ENCODE data around the gene ATAD3B. TPM values are rescaled to one million over a fixed set of nuclear protein-coding genes. Genes with fewer than 3 reads are reported as not detected.

ATAD3B gene
- total and polyA plus RNA-seq, 2 of the 4 experiments (the other 2 are of a cell fraction): 13.8 to 29.0 TPM

DNA sequence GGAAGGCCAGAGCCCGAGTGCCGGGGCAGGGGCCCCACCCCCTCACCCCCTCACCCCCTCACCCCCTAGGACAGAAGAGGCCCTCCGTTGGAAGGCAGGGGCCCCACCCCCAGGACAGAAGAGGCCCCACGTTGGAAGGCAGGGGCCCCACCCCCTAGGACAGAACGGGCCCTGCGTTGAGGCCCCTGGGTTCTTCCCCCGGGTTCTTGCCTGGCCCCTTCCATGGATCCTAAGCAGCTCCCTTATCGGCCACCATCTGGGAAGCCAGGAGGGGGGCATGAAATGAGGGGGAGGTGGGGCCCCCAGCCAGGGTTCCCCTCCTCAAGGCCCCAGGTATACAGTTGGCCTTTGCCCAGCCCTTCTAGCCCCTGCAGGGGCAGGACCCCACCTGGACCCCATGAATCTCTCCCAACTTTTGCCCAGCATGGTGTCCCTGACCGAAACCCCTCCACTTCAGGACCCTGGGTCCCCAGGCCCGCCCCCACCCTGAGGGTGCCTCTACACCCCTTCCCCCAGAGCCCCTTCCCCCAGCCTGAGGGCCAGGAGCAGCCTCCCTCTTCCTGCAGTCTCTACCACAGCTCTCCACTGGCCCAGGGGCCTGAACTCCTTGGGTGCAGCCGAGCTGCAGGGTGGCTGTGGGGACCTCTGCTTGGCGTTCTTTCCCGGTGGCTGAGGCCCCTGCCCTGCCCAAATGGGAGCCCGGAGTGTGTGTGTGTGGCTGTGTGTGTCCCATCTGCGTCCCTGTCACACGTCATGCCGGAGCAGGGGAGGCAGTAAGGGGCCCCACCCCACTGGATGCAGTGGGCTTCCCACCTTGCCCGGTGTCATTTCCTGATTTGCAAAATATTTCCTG, 40.3 kb upstream of the ATAD3B start:
- Histone ChIP-seq H3K4ac (ENCODE audit: low read depth, low read length) (no peak overlapping the region), H3K36me3 (ENCODE audit: control insufficient read depth, insufficient read depth, low read length) (no peaks in the 10 kb centered on the region), H3K4me1 (ENCODE audit: control insufficient read depth, insufficient read depth, low read length) (peaks cover 25% of the 10 kb centered on the region), H3K23ac (ENCODE audit: low read depth, low read length) (no peak overlapping the region), H3K18ac (ENCODE audit: low read depth, low read length) (no peak overlapping the region), H3K79me1 (ENCODE audit: low read depth in 1 of 2, low read length in 2 of 2) (0 out of 4 replicates have a peak, but pooled peaks cover 0 to under 1% of the 10 kb centered on the region in 2 experiments), H3K27me3 (ENCODE audit: control insufficient read depth, insufficient read depth, low read length) (no peaks in the 10 kb centered on the region), H3K14ac (replicated peaks; ENCODE audit: low read depth, low read length) (no peak overlapping the region), H3K9me1 (ENCODE audit: insufficient read depth, low read length) (0 out of 2 replicates have a peak, but pooled peaks cover 5% of the 10 kb centered on the region), H3K27ac (ENCODE audit: insufficient read depth, low read length) (no peak overlapping the region), H2AK9ac (replicated peaks; ENCODE audit: low read depth, low read length, poor library complexity) (no peak overlapping the region), H4K20me1 (ENCODE audit: insufficient read depth, low read length) (no peaks in the 10 kb centered on the region), H2BK15ac (ENCODE audit: low read depth, low read length) (no peak overlapping the region), H2BK20ac (ENCODE audit: low read depth, low read length) (no peak overlapping the region), H4K8ac (ENCODE audit: low read depth in 2 of 2, low read length in 2 of 2) (peak overlapping the region; percentile 60 to 86; a peak in 2 of 4 replicates), H3K4me3 (ENCODE audit: insufficient read depth, low read depth, low read length) (no peak overlapping the region), H4K5ac (ENCODE audit: low read depth, low read length) (peak overlapping the region; percentile 39; the same call in 1 of the 2 replicates), H2AK5ac (ENCODE audit: low read depth, low read length) (no peak overlapping the region; the same call in 1 of the 2 replicates), H2AFZ (replicated peaks; ENCODE audit: low read length, poor library complexity) (peak overlapping the region; percentile 82), H2BK120ac (ENCODE audit: low read depth, low read length) (no peak overlapping the region), H3K9ac (ENCODE audit: low read depth, low read length) (no peak overlapping the region), H2BK5ac (ENCODE audit: low read depth, low read length, poor library complexity, severe bottlenecking) (peak overlapping the region; percentile 23), H4K91ac (ENCODE audit: insufficient read depth, low read depth, low read length) (no peak overlapping the region), H3K9me3 (ENCODE audit: control insufficient read depth, insufficient read depth, low read length) (no peaks in the 10 kb centered on the region), H3K4me2 (ENCODE audit: low read depth, low read length) (no peak overlapping the region), H3K56ac (ENCODE audit: extremely low read depth, insufficient read depth, low read length) (no peak overlapping the region)
- ATAC-seq (ENCODE audit: low read depth): no peak
- in situ Hi-C loops (cut with MboI; ENCODE audit: low sequenced_read_pairs): no loop called here
- dilution Hi-C loops (cut with HindIII; ENCODE audit: low sequenced_read_pairs, unreplicated experiment): no loop called here
- ChIA-PET POLR2A (ENCODE audit: unreplicated experiment) (no interaction called here), CTCF (no interaction called here)
- BruUV-seq (replicated peaks): no TSS peak
- no peak for DNase-seq
- no peak for TF ChIP-seq CHD1 (IDR thresholded peaks at IDR 0.05; ENCODE audit: low read depth, low read length)
- TF ChIP-seq, protein P1, sequence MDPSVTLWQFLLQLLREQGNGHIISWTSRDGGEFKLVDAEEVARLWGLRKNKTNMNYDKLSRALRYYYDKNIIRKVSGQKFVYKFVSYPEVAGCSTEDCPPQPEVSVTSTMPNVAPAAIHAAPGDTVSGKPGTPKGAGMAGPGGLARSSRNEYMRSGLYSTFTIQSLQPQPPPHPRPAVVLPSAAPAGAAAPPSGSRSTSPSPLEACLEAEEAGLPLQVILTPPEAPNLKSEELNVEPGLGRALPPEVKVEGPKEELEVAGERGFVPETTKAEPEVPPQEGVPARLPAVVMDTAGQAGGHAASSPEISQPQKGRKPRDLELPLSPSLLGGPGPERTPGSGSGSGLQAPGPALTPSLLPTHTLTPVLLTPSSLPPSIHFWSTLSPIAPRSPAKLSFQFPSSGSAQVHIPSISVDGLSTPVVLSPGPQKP (IDR thresholded peaks at IDR 0.05; ENCODE audit: borderline replicate concordance, low read depth, low read length): no peak
- no peak for TF ChIP-seq MAFK (IDR thresholded peaks at IDR 0.05; ENCODE audit: low read depth, low read length)
- no peak for TF ChIP-seq MAZ (IDR thresholded peaks at IDR 0.05; ENCODE audit: borderline replicate concordance, low read depth, low read length)
- TF ChIP-seq FOS (IDR thresholded peaks at IDR 0.05; ENCODE audit: low read depth, low read length): no peak
- TF ChIP-seq SMC3 (IDR thresholded peaks at IDR 0.05; ENCODE audit: low read depth, low read length): no peak
- TF ChIP-seq POLR2A (IDR thresholded peaks at IDR 0.05; ENCODE audit: low read depth, low read length): no peak
- TF ChIP-seq RCOR1 (IDR thresholded peaks at IDR 0.05; ENCODE audit: insufficient replicate concordance, low read length): no peak
- intact Hi-C loops (cut with micrococcal nuclease): no loop called here
- 60% methylated on average over 3 of the region's 18 CpGs; no CpG with 5 or more reads in 1 of the 2 experiments for WGBS, 2 experiments (ENCODE audit: extremely low coverage in 2 of 2, insufficient read length in 1 of 2)
